Caco-2 (cell line): ENCODE results near the gene VANGL1. TPM values are rescaled to one million over a fixed set of nuclear protein-coding genes. Genes with fewer than 3 reads are reported as not detected.

ENCODE experiments used
- BruUV-seq: library from RNA; stranded (reverse); fragments of 400-500 nt; replicated peaks from 2 replicates; lab custom pipeline; 2021; lab: Mats Ljungman, UMichigan
- CTCF ChIA-PET: fragments of 300-600 bp; sonication (Branson Sonifier 250); formaldehyde crosslinking; loops from one replicate; lab custom pipeline; 2022; ENCODE audit warnings: antibody characterized with exemption; lab: Charles Lee
- POLR2A ChIA-PET: fragments of 300-600 bp; sonication (Branson Sonifier 250); formaldehyde crosslinking; loops from one replicate; lab custom pipeline; 2022; ENCODE audit warnings: antibody characterized with exemption; lab: Charles Lee
- DNase-seq, 2 experiments: peaks; one replicate each; pipeline versions ENCODE4 v3.0.0 to v3.0.0-alpha.2; 2020 to 2022
- H3K27me3 ChIP-seq: replicated peaks from 2 replicates; pipeline ENCODE4 v1.6.0; 2011; ENCODE audit warnings: low read length; ENCODE audit not compliant: control insufficient read depth, insufficient read depth
- H3K36me3 ChIP-seq: 2 replicates; pipeline ENCODE4 v1.5.1; 2011; ENCODE audit warnings: low read length; ENCODE audit not compliant: control insufficient read depth, insufficient read depth
- H3K4me1 ChIP-seq: fragments of 250-450 bp; sonication (Bioruptor Pico); 2 replicates; pipeline ENCODE4 v1.5.1; 2020; ENCODE audit warnings: mild to moderate bottlenecking
- H3K4me3 ChIP-seq: 2 replicates; pipeline ENCODE4 v1.5.1; 2011; ENCODE audit warnings: low read depth, mild to moderate bottlenecking, control low read depth, low read length
- H3K9me3 ChIP-seq: fragments of 250-450 bp; sonication (Bioruptor Pico); 2 replicates; pipeline ENCODE4 v1.5.1; 2020; ENCODE audit warnings: mild to moderate bottlenecking, moderate library complexity
- H3K27ac Mint-ChIP-seq: one replicate; pipeline ENCODE4 v1.8.0; 2022; ENCODE audit warnings: mixed read lengths; ENCODE audit not compliant: unreplicated experiment
- H3K27me3 Mint-ChIP-seq: one replicate; pipeline ENCODE4 v1.8.0; 2022; ENCODE audit warnings: mixed read lengths; ENCODE audit not compliant: insufficient read depth, unreplicated experiment
- H3K36me3 Mint-ChIP-seq: one replicate; pipeline ENCODE4 v1.8.0; 2022; ENCODE audit warnings: mild to moderate bottlenecking, mixed read lengths; ENCODE audit not compliant: insufficient read depth, unreplicated experiment
- H3K4me1 Mint-ChIP-seq: one replicate; pipeline ENCODE4 v1.8.0; 2022; ENCODE audit warnings: low read depth, mixed read lengths; ENCODE audit not compliant: unreplicated experiment
- H3K4me3 Mint-ChIP-seq: one replicate; pipeline ENCODE4 v1.8.0; 2022; ENCODE audit warnings: mild to moderate bottlenecking, moderate library complexity, mixed read lengths; ENCODE audit not compliant: unreplicated experiment
- H3K9me3 Mint-ChIP-seq: one replicate; pipeline ENCODE4 v1.8.0; 2022; ENCODE audit warnings: mixed read lengths; ENCODE audit not compliant: unreplicated experiment
- CTCF ChIP-seq, 2 experiments: fragments of 200-600 bp in 1 of 2; IDR thresholded peaks; 1 replicate in 1 of 2; 2 replicates in 1 of 2; pipeline versions ENCODE4 v1.5.1 to v1.8.0; 2011 to 2022; ENCODE audit warnings: antibody characterized with exemption in 1 of 2, control low read depth in 1 of 2, inconsistent platforms in 1 of 2, low read depth in 1 of 2, low read length in 1 of 2, mild to moderate bottlenecking in 1 of 2, moderate library complexity in 1 of 2; ENCODE audit not compliant: insufficient read depth in 1 of 2, severe bottlenecking in 1 of 2, unreplicated experiment in 1 of 2
- intact Hi-C: fragments of 100-400 bp; cut with micrococcal nuclease; formaldehyde crosslinking; loops from one replicate; pipeline ENCODE4 v1.10.0; 2022; ENCODE audit not compliant: unreplicated experiment
- total RNA-seq: library from RNA; stranded (reverse); gene quantifications from 2 replicates; pipeline ENCODE4 v1.2.3, GENCODE V29; 2022

Gene VANGL1
- total RNA-seq, 1 experiment from 2014 or later = 13.6 TPM

- Mint-ChIP-seq H3K4me3 (no peak overlapping the region), H3K9me3 (no peaks in the 10 kb centered on the region), H3K27me3 (no peaks in the 10 kb centered on the region), H3K36me3 (no peaks in the 10 kb centered on the region), H3K27ac (no peak overlapping the region), H3K4me1 (no peaks in the 10 kb centered on the region)
- ChIA-PET CTCF (no interaction called here), POLR2A (no interaction called here)
- no peaks in the 10 kb centered on the region for H3K9me3 ChIP-seq
- no peak for TF ChIP-seq CTCF (IDR thresholded peaks at IDR 0.05; ENCODE audit: insufficient read depth in 1 of 2, low read depth in 1 of 2, low read length in 1 of 2, severe bottlenecking in 1 of 2, unreplicated experiment in 1 of 2)
- no peaks in the 10 kb centered on the region for H3K27me3 ChIP-seq
- intact Hi-C loops = no loop called here
- H3K36me3 ChIP-seq = no peaks in the 10 kb centered on the region
- BruUV-seq = no TSS peak
- H3K4me3 ChIP-seq = no peak overlapping the region
- no peaks in the 10 kb centered on the region for H3K4me1 ChIP-seq
- no peak for DNase-seq
Observed at GRCh38 chr1:115697619-115698018, 55.8 kb downstream of the VANGL1 start.

GRCh38 chr1:115701090-115701489, 59.3 kb downstream of the VANGL1 start:
- no peaks in the 10 kb centered on the region for H3K36me3 ChIP-seq
- Mint-ChIP-seq H3K4me3 (no peak overlapping the region), H3K4me1 (no peaks in the 10 kb centered on the region), H3K27me3 (no peaks in the 10 kb centered on the region), H3K9me3 (no peaks in the 10 kb centered on the region), H3K36me3 (no peaks in the 10 kb centered on the region), H3K27ac (no peak overlapping the region)
- H3K9me3 ChIP-seq = no peaks in the 10 kb centered on the region
- no peaks in the 10 kb centered on the region for H3K27me3 ChIP-seq
- intact Hi-C loops = no loop called here
- peaks cover 3% of the 10 kb centered on the region; the same call in 1 of the 2 replicates for H3K4me1 ChIP-seq
- no peak for DNase-seq
- ChIA-PET POLR2A (no interaction called here), CTCF (no interaction called here)
- no TSS peak for BruUV-seq
- H3K4me3 ChIP-seq = no peak overlapping the region
- no peak for TF ChIP-seq CTCF (IDR thresholded peaks at IDR 0.05; ENCODE audit: insufficient read depth in 1 of 2, low read depth in 1 of 2, low read length in 1 of 2, severe bottlenecking in 1 of 2, unreplicated experiment in 1 of 2)

- Histone ChIP-seq H3K9me3 (no peaks in the 10 kb centered on the region), H3K36me3 (no peaks in the 10 kb centered on the region), H3K4me3 (no peak overlapping the region), H3K4me1 (peaks cover 20% of the 10 kb centered on the region; the same call in 1 of the 2 replicates), H3K27me3 (no peaks in the 10 kb centered on the region)
- H3K36me3 Mint-ChIP-seq = no peaks in the 10 kb centered on the region
- intact Hi-C loops = no loop called here
- H3K27ac Mint-ChIP-seq = no peak overlapping the region
- H3K4me1 Mint-ChIP-seq = peaks cover 14% of the 10 kb centered on the region
- no peak overlapping the region for H3K4me3 Mint-ChIP-seq
- CTCF ChIA-PET = interaction anchor here (1.1 kb wide), 1 partner anchor 95 kb away, joined by 3 read pairs; no protein-coding TSS in a partner anchor
- H3K27me3 Mint-ChIP-seq = no peaks in the 10 kb centered on the region
- no peak for TF ChIP-seq CTCF (IDR thresholded peaks at IDR 0.05; ENCODE audit: insufficient read depth in 1 of 2, low read depth in 1 of 2, low read length in 1 of 2, severe bottlenecking in 1 of 2, unreplicated experiment in 1 of 2)
- no TSS peak for BruUV-seq
- POLR2A ChIA-PET = no interaction called here
- no peak for DNase-seq
- H3K9me3 Mint-ChIP-seq = no peaks in the 10 kb centered on the region
Observed at GRCh38 chr1:115702959-115703358, 61.2 kb downstream of the VANGL1 start.
